D721Med (cell line): ENCODE measurements around the gene CNOT6L.
"Not testable (repeated sequence)": the region's sequence is repeated elsewhere in the genome, so short reads cannot be mapped to it uniquely, and the experiment has no call there.

ENCODE experiments used
- DNase-seq: peaks from one replicate; pipeline ENCODE4 v3.0.0; 2011; ENCODE audit warnings: low spot score; ENCODE audit not compliant: insufficient read length
- FAIRE-seq: peaks from 2 replicates; lab custom pipeline; 2011; peaks lifted over from hg19 to GRCh38; lab: Jason Lieb, UNC
- TF ChIP-seq, protein P1 (sequence below): IDR thresholded peaks from 2 replicates; pipeline ENCODE4 v1.5.1; 2012; ENCODE audit warnings: mild to moderate bottlenecking, control low read depth; ENCODE audit not compliant: insufficient read depth; ENCODE audit errors: missing control alignments

The CNOT6L gene

DNA sequence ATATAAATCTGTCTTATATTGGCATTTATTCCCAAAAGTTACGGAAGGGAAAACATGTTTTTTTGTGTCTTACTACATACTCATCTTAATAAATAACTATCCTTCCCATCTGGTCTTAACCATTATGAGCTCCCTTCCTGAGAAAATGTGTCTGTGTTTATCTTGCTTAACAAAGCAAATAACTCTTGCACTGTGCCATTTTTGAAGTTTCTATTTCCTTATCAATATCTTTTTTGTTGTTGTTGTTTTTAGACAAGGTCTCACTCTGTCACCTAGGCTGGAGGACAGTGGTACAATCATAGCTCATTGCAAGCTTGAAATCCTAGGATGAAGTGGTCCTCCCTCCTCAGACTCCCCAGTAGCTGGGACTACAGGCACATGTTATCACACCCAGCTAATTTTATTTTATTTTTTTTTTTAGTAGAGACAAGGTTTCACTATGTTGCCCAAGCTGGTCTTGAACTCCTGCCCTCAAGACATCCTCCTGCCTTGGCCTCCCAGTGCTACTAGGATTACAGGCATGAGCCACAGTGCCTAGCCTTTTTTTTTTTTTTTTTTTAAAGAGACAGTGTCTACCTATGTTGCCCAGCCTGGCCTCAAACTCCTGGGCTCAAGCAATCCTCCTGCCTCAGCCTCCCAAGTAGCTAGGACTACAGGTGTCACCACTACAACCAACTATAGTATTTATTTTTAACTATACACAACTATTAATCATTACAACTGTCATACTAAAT, 36.9 kb downstream of the CNOT6L start:
- TF ChIP-seq, protein P1, sequence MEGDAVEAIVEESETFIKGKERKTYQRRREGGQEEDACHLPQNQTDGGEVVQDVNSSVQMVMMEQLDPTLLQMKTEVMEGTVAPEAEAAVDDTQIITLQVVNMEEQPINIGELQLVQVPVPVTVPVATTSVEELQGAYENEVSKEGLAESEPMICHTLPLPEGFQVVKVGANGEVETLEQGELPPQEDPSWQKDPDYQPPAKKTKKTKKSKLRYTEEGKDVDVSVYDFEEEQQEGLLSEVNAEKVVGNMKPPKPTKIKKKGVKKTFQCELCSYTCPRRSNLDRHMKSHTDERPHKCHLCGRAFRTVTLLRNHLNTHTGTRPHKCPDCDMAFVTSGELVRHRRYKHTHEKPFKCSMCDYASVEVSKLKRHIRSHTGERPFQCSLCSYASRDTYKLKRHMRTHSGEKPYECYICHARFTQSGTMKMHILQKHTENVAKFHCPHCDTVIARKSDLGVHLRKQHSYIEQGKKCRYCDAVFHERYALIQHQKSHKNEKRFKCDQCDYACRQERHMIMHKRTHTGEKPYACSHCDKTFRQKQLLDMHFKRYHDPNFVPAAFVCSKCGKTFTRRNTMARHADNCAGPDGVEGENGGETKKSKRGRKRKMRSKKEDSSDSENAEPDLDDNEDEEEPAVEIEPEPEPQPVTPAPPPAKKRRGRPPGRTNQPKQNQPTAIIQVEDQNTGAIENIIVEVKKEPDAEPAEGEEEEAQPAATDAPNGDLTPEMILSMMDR: no peak
- DNase-seq (no peak), FAIRE-seq (no peak)

DNA sequence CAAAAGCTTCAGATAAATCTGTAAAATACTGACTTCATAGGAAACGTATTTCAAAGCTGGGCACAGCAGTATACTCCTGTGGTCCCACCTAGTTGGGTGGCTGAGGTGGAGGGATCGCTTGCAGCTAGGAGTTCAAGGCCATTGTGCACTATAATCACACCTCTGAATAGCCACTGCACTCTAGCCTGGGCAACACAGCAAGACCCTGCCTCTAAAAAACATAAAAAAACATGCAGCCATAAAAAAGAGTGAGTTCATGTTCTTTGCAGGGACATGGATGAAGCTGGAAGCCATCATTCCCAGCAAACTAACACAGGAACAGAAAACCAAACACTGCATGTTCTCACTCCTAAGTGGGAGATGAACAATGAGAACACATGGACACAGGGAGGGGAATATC, 38.4 kb downstream of the CNOT6L start:
- FAIRE-seq, DNase-seq: not testable (repeated sequence)

DNA sequence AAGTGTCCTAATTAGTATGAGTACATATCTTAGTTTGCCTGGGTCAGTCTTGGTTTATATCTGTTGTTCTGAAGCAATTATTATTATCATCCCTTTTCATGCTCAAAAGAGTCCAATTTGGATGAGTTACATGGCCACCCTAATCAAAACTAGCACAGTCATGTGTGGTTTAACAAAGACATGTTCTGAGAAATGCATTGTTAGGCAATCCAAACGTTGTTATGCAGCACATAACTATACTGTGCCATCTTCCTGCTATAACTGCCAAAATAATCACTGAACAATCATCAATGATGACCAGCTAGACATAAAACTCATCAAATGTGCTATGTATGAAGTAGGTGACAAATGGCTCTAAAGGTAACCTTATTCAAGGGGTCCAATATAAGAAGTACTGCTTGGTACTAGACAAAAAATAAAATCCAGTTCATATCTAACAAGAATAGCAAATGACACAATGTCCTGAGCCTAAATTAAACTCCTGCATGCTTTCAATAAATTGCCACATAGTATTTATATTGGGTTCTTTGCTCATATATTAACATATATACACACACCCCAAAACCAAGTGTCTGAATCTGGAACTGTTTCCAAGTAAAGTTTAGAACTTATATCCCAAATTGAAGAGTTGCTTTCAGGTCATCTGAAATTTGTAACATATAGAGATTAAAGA, 41.9 kb downstream of the CNOT6L start:
- no peak for DNase-seq
- peak; percentile 25 for FAIRE-seq
- TF ChIP-seq, protein P1: no peak

DNA sequence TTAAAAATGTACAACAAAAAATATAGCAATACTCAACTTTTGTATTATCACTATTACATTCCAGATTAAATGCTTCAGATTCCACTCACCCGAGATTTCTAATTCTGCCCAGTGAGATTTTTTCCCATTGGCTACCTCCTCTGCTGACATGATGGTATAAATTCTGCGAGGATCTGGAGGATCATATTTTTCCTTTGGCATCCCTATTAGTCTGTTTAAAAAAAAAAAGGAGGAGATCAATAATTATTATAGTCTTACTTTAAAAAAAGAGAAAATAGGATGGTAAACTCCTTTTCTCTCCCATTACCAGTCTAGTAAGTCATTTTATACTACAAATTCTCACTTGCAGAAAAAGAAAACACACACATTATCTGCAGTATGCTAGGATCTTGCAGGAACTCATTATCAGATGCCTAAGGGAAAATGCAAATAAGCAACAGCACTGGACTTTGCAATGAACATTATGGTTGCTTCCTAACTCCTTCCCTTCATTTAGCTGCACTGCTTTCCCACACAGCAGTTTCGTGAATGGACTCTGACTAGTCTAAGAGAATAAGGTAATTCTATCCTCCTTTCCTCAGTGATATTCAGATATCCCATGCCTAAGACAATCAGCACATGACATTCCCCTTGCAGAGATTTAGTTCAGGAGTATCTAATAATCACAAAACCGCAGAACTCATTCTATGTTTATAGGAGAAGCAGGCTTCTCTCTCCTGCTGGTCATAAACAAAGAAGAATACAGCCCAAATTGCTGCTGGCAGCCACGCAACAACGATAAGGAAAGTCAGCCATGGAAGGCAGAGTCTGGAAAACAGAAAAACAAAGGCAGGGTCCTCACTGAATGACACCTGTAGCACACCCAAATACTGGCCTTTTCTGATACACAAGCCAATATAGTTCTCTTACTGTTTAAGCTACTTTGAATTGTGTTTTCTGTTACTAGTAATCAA, 42.7 kb downstream of the CNOT6L start:
- TF ChIP-seq, protein P1: no peak
- FAIRE-seq (no peak), DNase-seq (no peak)

DNA sequence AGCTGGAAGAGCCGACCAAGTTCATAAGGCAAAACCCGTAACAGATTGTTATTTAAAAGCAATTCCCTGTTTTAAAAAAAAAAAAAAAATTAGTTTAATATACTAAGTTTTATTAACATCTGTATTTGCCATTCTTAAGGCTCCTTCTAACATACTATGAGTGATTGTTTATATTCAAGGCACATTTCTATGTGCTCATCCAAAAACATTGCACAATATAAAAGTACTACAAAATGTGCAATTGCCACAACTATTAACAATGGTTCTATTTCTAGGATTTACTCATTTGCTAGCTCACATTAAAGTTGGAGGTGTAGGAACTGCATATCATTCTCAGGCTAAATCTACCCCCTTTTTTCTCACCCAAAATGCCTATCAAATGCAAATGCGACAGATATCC, 46.1 kb downstream of the CNOT6L start:
- FAIRE-seq (no peak), DNase-seq (no peak)
- TF ChIP-seq, protein P1: no peak

DNA sequence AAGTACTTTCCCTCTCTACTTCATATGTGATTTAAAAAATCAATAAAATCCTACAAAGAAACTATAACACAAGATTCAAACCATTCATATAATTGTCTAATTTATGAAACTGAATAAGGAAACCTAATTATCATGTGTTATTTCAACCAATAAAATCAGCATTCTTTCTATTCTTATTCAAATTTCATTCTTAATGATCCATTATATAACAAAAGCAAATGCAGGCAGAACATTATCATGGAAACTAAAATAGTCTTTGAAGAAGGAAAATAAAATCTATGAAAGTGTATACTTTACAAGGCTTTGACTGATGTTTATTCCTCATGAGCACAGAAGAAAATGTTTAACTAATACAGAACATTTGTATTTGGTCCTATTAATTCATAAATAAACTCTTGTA, 47.6 kb downstream of the CNOT6L start:
- TF ChIP-seq, protein P1: no peak
- DNase-seq (no peak), FAIRE-seq (no peak)

DNA sequence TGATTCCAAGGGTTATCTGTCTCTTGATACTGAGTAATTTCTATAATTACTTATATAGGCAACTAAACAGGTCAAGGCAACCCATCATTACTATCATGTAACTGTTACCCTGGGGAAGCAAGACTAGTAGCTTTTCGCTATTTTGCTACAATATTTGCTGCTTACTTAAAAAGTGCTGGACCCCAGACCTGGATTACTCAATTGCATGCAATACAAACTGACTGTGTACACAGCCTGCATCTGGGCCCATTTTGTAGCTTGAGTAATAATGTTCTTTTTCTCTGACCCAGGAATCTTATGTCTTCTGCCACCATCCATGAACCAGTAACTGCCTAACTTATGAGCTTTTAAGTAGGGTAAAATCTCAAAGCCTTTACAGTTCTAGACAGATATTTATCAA, 53.4 kb downstream of the CNOT6L start:
- TF ChIP-seq, protein P1: no peak
- DNase-seq (no peak), FAIRE-seq (no peak)
